Mesendoderm (in vitro differentiated cells): ENCODE measurements around the gene KCNJ6.
A peak's percentile ranks its signal among the peaks of the same experiment; 100 is the strongest.

ENCODE experiments used
- DNase-seq: peaks from one replicate; pipeline ENCODE4 v3.0.0; 2013
- H2AK5ac ChIP-seq: 2 replicates; pipeline ENCODE4 v1.6.1; 2013; ENCODE audit warnings: low read length, inconsistent platforms
- H2BK120ac ChIP-seq: 2 replicates; pipeline ENCODE4 v1.6.1; 2013; ENCODE audit warnings: low read depth, mild to moderate bottlenecking, low read length, moderate library complexity, mixed read lengths
- H2BK15ac ChIP-seq: replicated peaks from 2 replicates; pipeline ENCODE4 v1.6.1; 2013; ENCODE audit warnings: low read depth, mild to moderate bottlenecking, moderate library complexity
- H2BK5ac ChIP-seq: 2 replicates; pipeline ENCODE4 v1.6.1; 2013; ENCODE audit warnings: low read length, inconsistent platforms
- H3K18ac ChIP-seq: 2 replicates; pipeline ENCODE4 v1.6.1; 2013; ENCODE audit warnings: mild to moderate bottlenecking, low read length, mixed read lengths
- H3K23ac ChIP-seq: one replicate; pipeline ENCODE4 v1.6.1; 2013; ENCODE audit warnings: low read length
- H3K27ac ChIP-seq: 2 replicates; pipeline ENCODE4 v1.5.1; 2013; ENCODE audit warnings: low read depth, mild to moderate bottlenecking, inconsistent platforms, low read length, moderate library complexity
- H3K27me3 ChIP-seq: 2 replicates; pipeline ENCODE4 v1.6.1; 2013; ENCODE audit warnings: low read length, control low read depth, mild to moderate bottlenecking, inconsistent platforms; ENCODE audit not compliant: insufficient read depth, poor library complexity
- H3K36me3 ChIP-seq: 2 replicates; pipeline ENCODE4 v1.6.1; 2013; ENCODE audit warnings: low read length, inconsistent platforms; ENCODE audit not compliant: control insufficient read depth, insufficient read depth
- H3K4ac ChIP-seq: one replicate; pipeline ENCODE4 v1.6.1; 2013; ENCODE audit warnings: low read depth, mild to moderate bottlenecking, low read length, moderate library complexity
- H3K4me1 ChIP-seq: 2 replicates; pipeline ENCODE4 v1.6.1; 2013; ENCODE audit warnings: low read depth, low read length, inconsistent platforms; ENCODE audit not compliant: control insufficient read depth
- H3K4me2 ChIP-seq: 2 replicates; pipeline ENCODE4 v1.6.1; 2013; ENCODE audit warnings: low read length
- H3K4me3 ChIP-seq: 2 replicates; pipeline ENCODE4 v1.5.1; 2013; ENCODE audit warnings: mild to moderate bottlenecking, low read length
- H3K56ac ChIP-seq: one replicate; pipeline ENCODE4 v1.6.1; 2013; ENCODE audit warnings: low read length
- H3K79me1 ChIP-seq: 2 replicates; pipeline ENCODE4 v1.6.1; 2013; ENCODE audit warnings: low read length, inconsistent platforms
- H3K79me2 ChIP-seq: 2 replicates; pipeline ENCODE4 v1.6.1; 2013; ENCODE audit warnings: mild to moderate bottlenecking, low read length; ENCODE audit not compliant: control insufficient read depth, insufficient read depth
- H3K9ac ChIP-seq: 2 replicates; pipeline ENCODE4 v1.6.1; 2013; ENCODE audit warnings: low read length, inconsistent platforms
- H4K5ac ChIP-seq: one replicate; pipeline ENCODE4 v1.6.1; 2013; ENCODE audit warnings: low read length
- H4K8ac ChIP-seq: one replicate; pipeline ENCODE4 v1.6.1; 2013; ENCODE audit warnings: low read depth, mild to moderate bottlenecking, control low read depth, low read length, moderate library complexity
- WGBS: extraction: QIAGEN DNeasy Blood & Tissue Kit; methylation state at CpG from one replicate; pipeline ENCODE4 v1.1.7; 2013; ENCODE audit warnings: low lambda C conversion rate, missing lambda C conversion rate; ENCODE audit not compliant: insufficient coverage; ENCODE audit errors: extremely low coverage; 5-methylcytosine and 5-hydroxymethylcytosine counted together

Gene KCNJ6

GRCh38 chr21:37944496-37944895, 28.2 kb upstream of the KCNJ6 start:
- no peak overlapping the region for H3K56ac ChIP-seq
- no peaks in the 10 kb centered on the region for H3K36me3 ChIP-seq
- no peak overlapping the region for H3K9ac ChIP-seq
- H3K4me3 ChIP-seq: no peak overlapping the region
- H3K79me2 ChIP-seq: no peaks in the 10 kb centered on the region
- no peak overlapping the region for H4K5ac ChIP-seq
- peak; percentile 9 for DNase-seq
- no peak overlapping the region for H3K23ac ChIP-seq
- no peak overlapping the region for H2AK5ac ChIP-seq
- H3K79me1 ChIP-seq: no peaks in the 10 kb centered on the region
- no peak overlapping the region for H3K27ac ChIP-seq
- no CpG with 5 or more reads among the region's 5 CpGs for WGBS
- no peak overlapping the region for H2BK15ac ChIP-seq
- H3K4me1 ChIP-seq: no peaks in the 10 kb centered on the region
- H3K27me3 ChIP-seq: no peaks in the 10 kb centered on the region
- no peak overlapping the region for H2BK120ac ChIP-seq
- H3K18ac ChIP-seq: no peak overlapping the region
- no peak overlapping the region for H3K4ac ChIP-seq
- no peak overlapping the region for H3K4me2 ChIP-seq
- H4K8ac ChIP-seq: no peak overlapping the region
- H2BK5ac ChIP-seq: no peak overlapping the region

- Histone ChIP-seq H3K4ac (no peak overlapping the region), H2BK5ac (no peak overlapping the region), H2BK120ac (no peak overlapping the region), H4K5ac (no peak overlapping the region), H3K79me2 (no peaks in the 10 kb centered on the region), H3K23ac (no peak overlapping the region), H3K56ac (no peak overlapping the region), H3K79me1 (no peaks in the 10 kb centered on the region), H3K27me3 (no peaks in the 10 kb centered on the region), H3K36me3 (no peaks in the 10 kb centered on the region), H2AK5ac (no peak overlapping the region), H3K4me3 (no peak overlapping the region), H4K8ac (no peak overlapping the region), H3K18ac (no peak overlapping the region), H2BK15ac (no peak overlapping the region), H3K4me2 (no peak overlapping the region), H3K27ac (no peak overlapping the region), H3K4me1 (no peaks in the 10 kb centered on the region), H3K9ac (no peak overlapping the region)
- no CpG with 5 or more reads among the region's 2 CpGs for WGBS
- no peak for DNase-seq
Measured at GRCh38 chr21:37940691-37941090, 24.4 kb upstream of the KCNJ6 start.

- Histone ChIP-seq H3K56ac (no peak overlapping the region), H3K4me3 (no peak overlapping the region), H2BK15ac (no peak overlapping the region), H3K9ac (no peak overlapping the region), H3K36me3 (no peaks in the 10 kb centered on the region), H3K79me1 (no peaks in the 10 kb centered on the region), H3K18ac (no peak overlapping the region), H2BK5ac (no peak overlapping the region), H4K5ac (no peak overlapping the region), H3K27me3 (no peaks in the 10 kb centered on the region), H4K8ac (no peak overlapping the region), H3K4me2 (no peak overlapping the region), H2AK5ac (no peak overlapping the region), H3K27ac (no peak overlapping the region), H3K23ac (no peak overlapping the region), H3K4ac (no peak overlapping the region), H2BK120ac (no peak overlapping the region), H3K4me1 (no peaks in the 10 kb centered on the region), H3K79me2 (no peaks in the 10 kb centered on the region)
- no CpG with 5 or more reads among the region's 4 CpGs for WGBS
- DNase-seq: no peak
Measured at GRCh38 chr21:37939838-37940237, 23.6 kb upstream of the KCNJ6 start.

GRCh38 chr21:37939251-37939650, 23.0 kb upstream of the KCNJ6 start:
- H2BK120ac ChIP-seq: no peak overlapping the region
- DNase-seq: no peak
- H3K56ac ChIP-seq: no peak overlapping the region
- H3K79me1 ChIP-seq: no peaks in the 10 kb centered on the region
- WGBS: no CpG with 5 or more reads among the region's 4 CpGs
- H3K79me2 ChIP-seq: no peaks in the 10 kb centered on the region
- H4K8ac ChIP-seq: no peak overlapping the region
- no peak overlapping the region for H3K27ac ChIP-seq
- no peak overlapping the region for H3K18ac ChIP-seq
- H4K5ac ChIP-seq: no peak overlapping the region
- no peak overlapping the region for H3K4ac ChIP-seq
- no peaks in the 10 kb centered on the region for H3K36me3 ChIP-seq
- H2BK15ac ChIP-seq: no peak overlapping the region
- H3K4me1 ChIP-seq: no peaks in the 10 kb centered on the region
- no peak overlapping the region for H2BK5ac ChIP-seq
- H3K4me2 ChIP-seq: no peak overlapping the region
- H3K23ac ChIP-seq: no peak overlapping the region
- no peaks in the 10 kb centered on the region for H3K27me3 ChIP-seq
- H2AK5ac ChIP-seq: no peak overlapping the region
- no peak overlapping the region for H3K4me3 ChIP-seq
- no peak overlapping the region for H3K9ac ChIP-seq

GRCh38 chr21:37937668-37938067, 21.4 kb upstream of the KCNJ6 start:
- Histone ChIP-seq H2BK5ac (no peak overlapping the region), H4K5ac (no peak overlapping the region), H3K27ac (no peak overlapping the region), H2BK15ac (no peak overlapping the region), H2BK120ac (no peak overlapping the region), H3K36me3 (no peaks in the 10 kb centered on the region), H3K27me3 (no peaks in the 10 kb centered on the region), H3K9ac (no peak overlapping the region), H2AK5ac (no peak overlapping the region), H4K8ac (no peak overlapping the region), H3K4me1 (no peaks in the 10 kb centered on the region), H3K79me2 (no peaks in the 10 kb centered on the region), H3K23ac (no peak overlapping the region), H3K18ac (no peak overlapping the region), H3K79me1 (no peaks in the 10 kb centered on the region), H3K4me3 (no peak overlapping the region), H3K4me2 (no peak overlapping the region), H3K4ac (no peak overlapping the region), H3K56ac (no peak overlapping the region)
- DNase-seq: no peak
- no CpG with 5 or more reads among the region's 9 CpGs for WGBS

- no peaks in the 10 kb centered on the region for H3K79me1 ChIP-seq
- H3K56ac ChIP-seq: no peak overlapping the region
- H3K27ac ChIP-seq: no peak overlapping the region
- H2BK15ac ChIP-seq: no peak overlapping the region
- no peak overlapping the region for H3K23ac ChIP-seq
- H3K36me3 ChIP-seq: no peaks in the 10 kb centered on the region
- H3K4me2 ChIP-seq: no peak overlapping the region
- no peak overlapping the region for H4K8ac ChIP-seq
- no peak overlapping the region for H3K18ac ChIP-seq
- no peak overlapping the region for H3K9ac ChIP-seq
- H2BK120ac ChIP-seq: no peak overlapping the region
- no peak overlapping the region for H3K4me3 ChIP-seq
- no peaks in the 10 kb centered on the region for H3K79me2 ChIP-seq
- WGBS: no CpG with 5 or more reads among the region's 4 CpGs
- H2AK5ac ChIP-seq: no peak overlapping the region
- no peak for DNase-seq
- H3K27me3 ChIP-seq: no peaks in the 10 kb centered on the region
- no peaks in the 10 kb centered on the region for H3K4me1 ChIP-seq
- no peak overlapping the region for H3K4ac ChIP-seq
- H2BK5ac ChIP-seq: no peak overlapping the region
- no peak overlapping the region for H4K5ac ChIP-seq
Measured at GRCh38 chr21:37936010-37936785, 19.9 kb upstream of the KCNJ6 start.
